CD14-positive monocyte (primary cell): Measurements from ENCODE around the gene CAPN11. TPM values are rescaled to one million over a fixed set of nuclear protein-coding genes. Genes with fewer than 3 reads are reported as not detected.

Experiments used
- DNase-seq, 3 donors: peaks; one replicate each; pipeline ENCODE4 v3.0.0-alpha.2; 2011 to 2022
- H2AFZ ChIP-seq: 2 replicates; pipeline ENCODE4 v1.6.0; 2012; ENCODE audit warnings: mild to moderate bottlenecking, low read depth, low read length, inconsistent platforms; ENCODE audit not compliant: insufficient read depth, poor library complexity, severe bottlenecking
- H3K27ac ChIP-seq, 2 donors: 1 replicate in 1 of 2; 2 replicates in 1 of 2; pipeline ENCODE4 v1.5.1; 2012 to 2013; ENCODE audit warnings: low read length in 2 of 2, control low read depth in 1 of 2, inconsistent platforms in 1 of 2, low read depth in 1 of 2, mild to moderate bottlenecking in 1 of 2
- H3K27me3 ChIP-seq, 2 donors: one replicate each; pipeline versions ENCODE4 v1.6.0 to v1.6.1; 2011 to 2013; ENCODE audit warnings: low read length in 2 of 2; ENCODE audit not compliant: control insufficient read depth in 2 of 2, insufficient read depth in 2 of 2
- H3K36me3 ChIP-seq, 2 donors: replicated peaks in 1 of 2; 1 replicate in 1 of 2; 2 replicates in 1 of 2; pipeline versions ENCODE4 v1.5.1 to v1.6.1; 2012 to 2013; ENCODE audit warnings: low read length in 2 of 2, control low read depth in 1 of 2, inconsistent platforms in 1 of 2, mild to moderate bottlenecking in 1 of 2; ENCODE audit not compliant: insufficient read depth in 2 of 2, control insufficient read depth in 1 of 2
- H3K4me1 ChIP-seq, 2 donors: 1 replicate in 1 of 2; 2 replicates in 1 of 2; pipeline versions ENCODE4 v1.5.1 to v1.6.1; 2012 to 2013; ENCODE audit warnings: low read length in 2 of 2, control low read depth in 1 of 2, inconsistent platforms in 1 of 2, mild to moderate bottlenecking in 1 of 2, moderate library complexity in 1 of 2; ENCODE audit not compliant: insufficient read depth in 2 of 2, control insufficient read depth in 1 of 2
- H3K4me2 ChIP-seq: replicated peaks from 2 replicates; pipeline ENCODE3; 2012; ENCODE audit warnings: low read length, moderate library complexity, mild to moderate bottlenecking; ENCODE audit not compliant: poor library complexity, severe bottlenecking; ENCODE audit errors: extremely low read depth
- H3K4me3 ChIP-seq, 3 experiments: fragments of 200-600 bp in 1 of 3; sonication (generic) in 1 of 3; replicated peaks in 1 of 3; 1 replicate in 2 of 3; 2 replicates in 1 of 3; pipeline ENCODE4 v1.5.1; 2011 to 2013; ENCODE audit warnings: low read length in 3 of 3, mild to moderate bottlenecking in 3 of 3, control low read depth in 2 of 3, low read depth in 2 of 3, inconsistent platforms in 1 of 3, moderate library complexity in 1 of 3
- H3K79me2 ChIP-seq: 2 replicates; pipeline ENCODE4 v1.6.0; 2012; ENCODE audit warnings: mild to moderate bottlenecking, control low read depth, inconsistent platforms, low read length, moderate library complexity; ENCODE audit not compliant: insufficient read depth
- H3K9ac ChIP-seq: 2 replicates; pipeline ENCODE4 v1.6.0; 2017; ENCODE audit warnings: low read length, mild to moderate bottlenecking; ENCODE audit not compliant: insufficient read depth, poor library complexity, severe bottlenecking
- H3K9me3 ChIP-seq, 2 donors: replicated peaks in 1 of 2; 1 replicate in 1 of 2; 2 replicates in 1 of 2; pipeline versions ENCODE4 v1.5.1 to v1.6.1; 2012 to 2013; ENCODE audit warnings: low read length in 2 of 2, control low read depth in 1 of 2; ENCODE audit not compliant: control insufficient read depth in 1 of 2, insufficient read depth in 1 of 2
- H4K20me1 ChIP-seq: 2 replicates; pipeline ENCODE4 v1.6.0; 2012; ENCODE audit warnings: mild to moderate bottlenecking, low read length, control low read depth, moderate library complexity; ENCODE audit not compliant: insufficient read depth
- H3K27ac Mint-ChIP-seq, 7 donors: one replicate each; pipeline ENCODE4 v1.8.0; 2020; ENCODE audit warnings: mild to moderate bottlenecking in 7 of 7, mixed read lengths in 7 of 7, moderate library complexity in 6 of 7, inconsistent platforms in 2 of 7
- H3K27me3 Mint-ChIP-seq, 3 donors: one replicate each; pipeline ENCODE4 v1.8.0; 2021 to 2022; ENCODE audit warnings: low read depth in 3 of 3, mild to moderate bottlenecking in 3 of 3, mixed read lengths in 3 of 3, moderate library complexity in 3 of 3, inconsistent platforms in 1 of 3
- H3K36me3 Mint-ChIP-seq, 2 donors: one replicate each; pipeline ENCODE4 v1.8.0; 2020; ENCODE audit warnings: mixed read lengths in 2 of 2, inconsistent platforms in 1 of 2, mild to moderate bottlenecking in 1 of 2
- H3K4me1 Mint-ChIP-seq: one replicate; pipeline ENCODE4 v1.8.0; 2020; ENCODE audit warnings: mild to moderate bottlenecking, mixed read lengths
- H3K4me3 Mint-ChIP-seq, 2 donors: one replicate each; pipeline ENCODE4 v1.8.0; 2020; ENCODE audit warnings: mild to moderate bottlenecking in 2 of 2, mixed read lengths in 2 of 2, moderate library complexity in 1 of 2
- H3K9me3 Mint-ChIP-seq, 7 donors: one replicate each; pipeline ENCODE4 v1.8.0; 2020 to 2022; ENCODE audit warnings: mixed read lengths in 7 of 7, mild to moderate bottlenecking in 6 of 7, moderate library complexity in 6 of 7, inconsistent platforms in 2 of 7
- WGBS: methylation state at CpG from one replicate; pipeline ENCODE4 v1.1.5; 2013; ENCODE audit warnings: missing lambda C conversion rate; ENCODE audit not compliant: insufficient coverage; 5-methylcytosine and 5-hydroxymethylcytosine counted together
- intact Hi-C, 2 donors: fragments of 100-400 bp; cut with micrococcal nuclease; formaldehyde crosslinking; loops; one replicate each; pipeline versions ENCODE4 v1.15.0 to v1.15.1; 2023
- polyA plus RNA-seq, 3 donors: library from polyadenylated mRNA; depleted of rRNA in 1 of 3; unstranded in 2 of 3; stranded (reverse) in 1 of 3; fragments of 300-500 nt in 2 of 3; fragments of >200 nt in 1 of 3; fragmentation: Illumina TruSeq in 2 of 3; gene quantifications; 1 replicate in 2 of 3; 2 replicates in 1 of 3; pipeline ENCODE4 v1.2.3, GENCODE V29; 2012 to 2021
- TF ChIP-seq, protein P1 (sequence below): fragments of 200-600 bp; IDR thresholded peaks from one replicate; pipeline ENCODE4 v1.8.0; 2022; ENCODE audit warnings: antibody characterized with exemption, mild to moderate bottlenecking

CAPN11 gene
- polyA plus RNA-seq, 3 donors: 0.11 TPM; not detected in 2

DNA sequence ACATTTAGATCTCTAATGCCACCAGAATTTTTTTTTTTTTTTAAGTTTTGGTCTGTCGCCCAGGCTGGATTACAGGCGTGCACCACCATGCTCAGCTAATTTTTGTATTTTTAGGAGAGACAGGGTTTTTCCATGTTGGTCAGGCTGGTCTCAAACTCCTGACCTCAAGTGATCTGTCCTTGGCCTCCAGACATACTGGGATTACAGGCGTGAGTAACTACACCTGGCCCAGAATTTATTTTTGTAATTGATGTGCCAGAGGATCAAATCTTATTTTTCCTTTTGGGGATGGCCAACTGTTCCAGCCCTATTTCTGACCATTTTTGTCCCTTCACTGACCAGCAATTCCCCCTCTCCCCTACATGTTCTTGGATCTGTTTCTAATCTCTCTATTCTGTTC, 40.1 kb downstream of the CAPN11 start:
- no peaks in the 10 kb centered on the region for H3K36me3 Mint-ChIP-seq
- DNase-seq: no peak
- no peak overlapping the region for H3K27ac Mint-ChIP-seq
- H3K36me3 ChIP-seq: no peaks in the 10 kb centered on the region
- peaks cover 0 to 2% (median 2%) of the 10 kb centered on the region in 3 donors for H3K27me3 Mint-ChIP-seq
- no peak overlapping the region for H2AFZ ChIP-seq
- H3K9ac ChIP-seq: no peak overlapping the region
- intact Hi-C loops: no loop called here
- no peaks in the 10 kb centered on the region for H4K20me1 ChIP-seq
- H3K79me2 ChIP-seq: no peaks in the 10 kb centered on the region
- H3K27ac ChIP-seq: no peak overlapping the region
- no peaks in the 10 kb centered on the region for H3K4me1 ChIP-seq
- no peaks in the 10 kb centered on the region for H3K4me1 Mint-ChIP-seq
- H3K27me3 ChIP-seq: no peaks in the 10 kb centered on the region
- H3K9me3 Mint-ChIP-seq: no peaks in the 10 kb centered on the region
- H3K4me3 Mint-ChIP-seq: no peak overlapping the region
- H3K9me3 ChIP-seq: no peaks in the 10 kb centered on the region
- TF ChIP-seq, protein P1, sequence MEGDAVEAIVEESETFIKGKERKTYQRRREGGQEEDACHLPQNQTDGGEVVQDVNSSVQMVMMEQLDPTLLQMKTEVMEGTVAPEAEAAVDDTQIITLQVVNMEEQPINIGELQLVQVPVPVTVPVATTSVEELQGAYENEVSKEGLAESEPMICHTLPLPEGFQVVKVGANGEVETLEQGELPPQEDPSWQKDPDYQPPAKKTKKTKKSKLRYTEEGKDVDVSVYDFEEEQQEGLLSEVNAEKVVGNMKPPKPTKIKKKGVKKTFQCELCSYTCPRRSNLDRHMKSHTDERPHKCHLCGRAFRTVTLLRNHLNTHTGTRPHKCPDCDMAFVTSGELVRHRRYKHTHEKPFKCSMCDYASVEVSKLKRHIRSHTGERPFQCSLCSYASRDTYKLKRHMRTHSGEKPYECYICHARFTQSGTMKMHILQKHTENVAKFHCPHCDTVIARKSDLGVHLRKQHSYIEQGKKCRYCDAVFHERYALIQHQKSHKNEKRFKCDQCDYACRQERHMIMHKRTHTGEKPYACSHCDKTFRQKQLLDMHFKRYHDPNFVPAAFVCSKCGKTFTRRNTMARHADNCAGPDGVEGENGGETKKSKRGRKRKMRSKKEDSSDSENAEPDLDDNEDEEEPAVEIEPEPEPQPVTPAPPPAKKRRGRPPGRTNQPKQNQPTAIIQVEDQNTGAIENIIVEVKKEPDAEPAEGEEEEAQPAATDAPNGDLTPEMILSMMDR: no peak
- no peak overlapping the region for H3K4me2 ChIP-seq
- no peak overlapping the region for H3K4me3 ChIP-seq
- no CpG with 5 or more reads among the region's 3 CpGs for WGBS

DNA sequence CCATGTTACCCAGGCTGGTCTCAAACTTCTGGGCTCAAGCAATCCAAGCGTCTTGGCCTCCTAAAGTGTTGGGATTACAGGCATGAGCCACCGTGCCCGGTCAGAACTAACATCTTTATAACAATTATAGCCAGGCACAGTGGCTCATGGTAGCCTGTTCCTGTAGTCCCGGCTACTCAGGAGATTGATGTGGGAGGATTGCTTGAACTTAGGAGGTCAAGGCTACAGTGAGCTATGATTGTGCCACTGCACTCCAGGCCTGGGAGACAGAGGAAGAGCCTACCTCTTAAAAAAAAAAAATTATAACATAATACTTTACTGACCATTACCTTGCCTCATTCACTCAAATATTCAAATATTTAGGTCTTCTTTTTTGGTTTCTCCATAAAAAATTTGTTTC, 41.3 kb downstream of the CAPN11 start:
- Histone ChIP-seq H3K36me3 (no peaks in the 10 kb centered on the region), H3K4me1 (no peaks in the 10 kb centered on the region), H3K9ac (no peak overlapping the region), H3K4me3 (no peak overlapping the region), H3K9me3 (no peaks in the 10 kb centered on the region), H4K20me1 (no peaks in the 10 kb centered on the region), H3K4me2 (no peak overlapping the region), H3K27me3 (no peaks in the 10 kb centered on the region), H2AFZ (no peak overlapping the region), H3K27ac (no peak overlapping the region), H3K79me2 (no peaks in the 10 kb centered on the region)
- H3K4me3 Mint-ChIP-seq: no peak overlapping the region
- intact Hi-C loops: no loop called here
- no peak overlapping the region for H3K27ac Mint-ChIP-seq
- no peak for DNase-seq
- H3K9me3 Mint-ChIP-seq: no peaks in the 10 kb centered on the region
- H3K4me1 Mint-ChIP-seq: no peaks in the 10 kb centered on the region
- TF ChIP-seq, protein P1: no peak
- peaks cover 0 to 4% (median 2%) of the 10 kb centered on the region in 3 donors for H3K27me3 Mint-ChIP-seq
- WGBS: no CpG with 5 or more reads among the region's 4 CpGs
- no peaks in the 10 kb centered on the region for H3K36me3 Mint-ChIP-seq
